ENCODE results near the gene DHRS4.

The DHRS4 gene

DNA sequence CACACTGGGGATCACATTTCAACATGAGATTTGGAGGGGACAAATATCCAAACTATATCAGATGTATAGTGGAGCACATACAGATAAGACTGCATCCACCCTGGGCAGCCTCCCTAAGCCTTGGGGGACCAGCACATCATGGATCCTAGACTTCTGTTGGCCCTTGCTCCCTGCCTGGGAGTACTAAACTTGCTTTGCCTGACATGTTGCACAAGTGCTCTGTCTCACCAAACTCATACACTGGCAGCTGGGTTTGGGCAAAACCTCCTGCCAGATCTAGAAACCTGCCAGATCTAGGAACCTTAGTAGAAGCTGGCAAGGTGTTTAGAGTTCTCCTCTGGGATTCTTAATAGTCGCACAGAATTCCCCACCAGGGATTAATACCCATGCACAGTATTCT, 18.4 kb upstream of the DHRS4 start:
- no peak overlapping the region for H2BK15ac ChIP-seq (ENCODE audit: low read length)

DNA sequence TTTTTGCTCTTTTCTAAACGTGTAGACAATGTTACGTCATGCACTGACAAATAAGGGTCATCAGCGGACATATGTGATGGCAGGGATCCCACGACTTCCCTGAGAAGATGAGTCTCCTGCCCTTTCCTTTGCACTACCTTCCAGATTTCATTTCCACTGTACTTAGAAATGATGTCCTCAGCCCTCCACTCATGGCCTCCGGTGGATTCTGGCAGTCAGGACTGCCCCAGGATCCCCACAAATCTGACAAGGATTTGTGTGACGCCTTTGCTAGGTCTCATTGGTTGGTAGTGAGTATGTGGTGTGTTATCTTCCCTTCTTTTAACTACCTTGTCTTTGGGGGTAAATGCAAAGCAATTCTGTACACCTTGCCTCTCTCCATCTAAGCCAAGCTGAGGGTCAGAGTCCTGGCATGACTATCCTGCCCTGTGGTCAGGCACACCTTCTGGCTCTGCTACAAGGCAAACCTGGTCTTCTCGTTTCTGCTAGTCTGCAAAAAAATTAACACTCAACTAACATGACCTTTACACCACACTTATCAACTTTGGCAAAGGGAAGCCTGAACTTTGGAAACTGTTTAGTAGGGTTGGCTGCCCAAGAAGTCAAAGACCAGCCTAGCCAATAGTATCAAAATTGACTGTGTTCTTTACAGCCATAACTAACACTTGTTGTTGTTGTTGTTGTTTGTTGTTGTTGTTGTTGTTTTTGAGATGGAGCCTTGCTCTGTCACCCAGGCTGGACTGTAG, 17.3 kb upstream of the DHRS4 start:
- H3K14ac ChIP-seq (ENCODE audit: low read length): no peak overlapping the region
- no peaks in the 10 kb centered on the region for H3K9me3 ChIP-seq (replicated peaks in 1 of 2; ENCODE audit: control insufficient read depth in 2 of 2, insufficient read depth in 1 of 2, low read depth in 1 of 2, low read length in 2 of 2)
- no peak overlapping the region for H2BK15ac ChIP-seq (ENCODE audit: low read length)
- H3K36me3 ChIP-seq (replicated peaks in 1 of 2; ENCODE audit: control insufficient read depth in 2 of 2, insufficient read depth in 2 of 2, low read length in 2 of 2): peaks cover 0 to 6% of the 10 kb centered on the region in 2 donors
- no CpG with 5 or more reads among the region's 7 CpGs for WGBS, 2 donors (ENCODE audit: extremely low coverage in 2 of 2, insufficient read length in 2 of 2, insufficient replicate concordance in 1 of 2)
- no peaks in the 10 kb centered on the region for H3K79me1 ChIP-seq (ENCODE audit: low read depth, low read length)
- H3K4me2 ChIP-seq (ENCODE audit: insufficient read depth, low read length, poor library complexity, severe bottlenecking): no peak overlapping the region
- H2BK120ac ChIP-seq (ENCODE audit: low read depth, low read length): no peak overlapping the region
- no peak overlapping the region for H2BK12ac ChIP-seq (ENCODE audit: low read length)
- no peak overlapping the region for H4K91ac ChIP-seq (ENCODE audit: low read depth, low read length, poor library complexity)
- H3K27ac ChIP-seq (replicated peaks; ENCODE audit: low read length): no peak overlapping the region
- no peak overlapping the region for H3K23ac ChIP-seq (ENCODE audit: low read depth, low read length, poor library complexity)
- H2AK5ac ChIP-seq (ENCODE audit: low read depth, low read length): no peak overlapping the region
- no peak overlapping the region for H2AFZ ChIP-seq (ENCODE audit: low read length)
- no peak overlapping the region for H3K18ac ChIP-seq (ENCODE audit: low read length)
- DNase-seq (ENCODE audit: low spot score): no peak
- no peaks in the 10 kb centered on the region for H3K27me3 ChIP-seq (ENCODE audit: control insufficient read depth in 3 of 3, insufficient read depth in 3 of 3, low read depth in 1 of 3, low read length in 3 of 3)
- H3K9ac ChIP-seq (ENCODE audit: low read depth, low read length, poor library complexity): no peak overlapping the region
- H3K4ac ChIP-seq (ENCODE audit: low read length): no peak overlapping the region
- no peak overlapping the region for H3K4me3 ChIP-seq (ENCODE audit: low read length in 2 of 2)
- no peak overlapping the region for H2BK5ac ChIP-seq (ENCODE audit: low read length)
- no peaks in the 10 kb centered on the region for H3K4me1 ChIP-seq (ENCODE audit: control insufficient read depth in 2 of 2, insufficient read depth in 1 of 2, low read depth in 1 of 2, low read length in 2 of 2)
- H4K8ac ChIP-seq (ENCODE audit: low read depth, low read length): no peak overlapping the region

More for the DNA sequence above, 18.4 kb upstream of the DHRS4 start:
- H3K27me3 ChIP-seq (ENCODE audit: control insufficient read depth in 3 of 3, insufficient read depth in 3 of 3, low read depth in 1 of 3, low read length in 3 of 3): no peaks in the 10 kb centered on the region
- H2BK5ac ChIP-seq (ENCODE audit: low read length): no peak overlapping the region
- no peak overlapping the region for H3K4me3 ChIP-seq (ENCODE audit: low read length in 2 of 2)
- no peak overlapping the region for H2BK12ac ChIP-seq (ENCODE audit: low read length)
- H3K9ac ChIP-seq (ENCODE audit: low read depth, low read length, poor library complexity): no peak overlapping the region
- no peaks in the 10 kb centered on the region for H3K36me3 ChIP-seq (replicated peaks in 1 of 2; ENCODE audit: control insufficient read depth in 2 of 2, insufficient read depth in 2 of 2, low read length in 2 of 2)
- H4K8ac ChIP-seq (ENCODE audit: low read depth, low read length): no peak overlapping the region
- H2AFZ ChIP-seq (ENCODE audit: low read length): no peak overlapping the region
- no peak overlapping the region for H3K18ac ChIP-seq (ENCODE audit: low read length)
- WGBS, 2 donors (ENCODE audit: extremely low coverage in 2 of 2, insufficient read length in 2 of 2, insufficient replicate concordance in 1 of 2): no CpG with 5 or more reads among the region's 1 CpG
- H2BK120ac ChIP-seq (ENCODE audit: low read depth, low read length): no peak overlapping the region
- no peak for DNase-seq (ENCODE audit: low spot score)
- no peak overlapping the region for H3K14ac ChIP-seq (ENCODE audit: low read length)
- no peaks in the 10 kb centered on the region for H3K4me1 ChIP-seq (ENCODE audit: control insufficient read depth in 2 of 2, insufficient read depth in 1 of 2, low read depth in 1 of 2, low read length in 2 of 2)
- no peaks in the 10 kb centered on the region for H3K79me1 ChIP-seq (ENCODE audit: low read depth, low read length)
- H4K91ac ChIP-seq (ENCODE audit: low read depth, low read length, poor library complexity): no peak overlapping the region
- no peak overlapping the region for H2AK5ac ChIP-seq (ENCODE audit: low read depth, low read length)
- H3K23ac ChIP-seq (ENCODE audit: low read depth, low read length, poor library complexity): no peak overlapping the region
- H3K27ac ChIP-seq (replicated peaks; ENCODE audit: low read length): no peak overlapping the region
- no peak overlapping the region for H3K4ac ChIP-seq (ENCODE audit: low read length)
- no peaks in the 10 kb centered on the region for H3K9me3 ChIP-seq (replicated peaks in 1 of 2; ENCODE audit: control insufficient read depth in 2 of 2, insufficient read depth in 1 of 2, low read depth in 1 of 2, low read length in 2 of 2)
- H3K4me2 ChIP-seq (ENCODE audit: insufficient read depth, low read length, poor library complexity, severe bottlenecking): no peak overlapping the region

GRCh38 chr14:23937203-23937602, 16.4 kb upstream of the DHRS4 start:
- DNase-seq (ENCODE audit: low spot score): no peak
- H2AFZ ChIP-seq (ENCODE audit: low read length): no peak overlapping the region
- no CpG with 5 or more reads among the region's 2 CpGs for WGBS, 2 donors (ENCODE audit: extremely low coverage in 2 of 2, insufficient read length in 2 of 2, insufficient replicate concordance in 1 of 2)
- peaks cover 0 to 4% of the 10 kb centered on the region in 2 donors for H3K9me3 ChIP-seq (replicated peaks in 1 of 2; ENCODE audit: control insufficient read depth in 2 of 2, insufficient read depth in 1 of 2, low read depth in 1 of 2, low read length in 2 of 2)
- no peak overlapping the region for H4K91ac ChIP-seq (ENCODE audit: low read depth, low read length, poor library complexity)
- H3K23ac ChIP-seq (ENCODE audit: low read depth, low read length, poor library complexity): no peak overlapping the region
- no peak overlapping the region for H2BK15ac ChIP-seq (ENCODE audit: low read length)
- no peak overlapping the region for H3K4ac ChIP-seq (ENCODE audit: low read length)
- no peak overlapping the region for H3K9ac ChIP-seq (ENCODE audit: low read depth, low read length, poor library complexity)
- H3K27ac ChIP-seq (replicated peaks; ENCODE audit: low read length): no peak overlapping the region
- no peak overlapping the region for H3K18ac ChIP-seq (ENCODE audit: low read length)
- no peak overlapping the region for H3K4me3 ChIP-seq (ENCODE audit: low read length in 2 of 2)
- peaks cover 0 to 6% of the 10 kb centered on the region in 2 donors for H3K36me3 ChIP-seq (replicated peaks in 1 of 2; ENCODE audit: control insufficient read depth in 2 of 2, insufficient read depth in 2 of 2, low read length in 2 of 2)
- no peaks in the 10 kb centered on the region for H3K4me1 ChIP-seq (ENCODE audit: control insufficient read depth in 2 of 2, insufficient read depth in 1 of 2, low read depth in 1 of 2, low read length in 2 of 2)
- no peak overlapping the region for H2BK120ac ChIP-seq (ENCODE audit: low read depth, low read length)
- no peak overlapping the region for H4K8ac ChIP-seq (ENCODE audit: low read depth, low read length)
- H2AK5ac ChIP-seq (ENCODE audit: low read depth, low read length): no peak overlapping the region
- H3K4me2 ChIP-seq (ENCODE audit: insufficient read depth, low read length, poor library complexity, severe bottlenecking): no peak overlapping the region
- no peaks in the 10 kb centered on the region for H3K79me1 ChIP-seq (ENCODE audit: low read depth, low read length)
- H3K14ac ChIP-seq (ENCODE audit: low read length): no peak overlapping the region
- no peak overlapping the region for H2BK5ac ChIP-seq (ENCODE audit: low read length)
- no peak overlapping the region for H2BK12ac ChIP-seq (ENCODE audit: low read length)
- H3K27me3 ChIP-seq (ENCODE audit: control insufficient read depth in 3 of 3, insufficient read depth in 3 of 3, low read depth in 1 of 3, low read length in 3 of 3): no peaks in the 10 kb centered on the region

DNA sequence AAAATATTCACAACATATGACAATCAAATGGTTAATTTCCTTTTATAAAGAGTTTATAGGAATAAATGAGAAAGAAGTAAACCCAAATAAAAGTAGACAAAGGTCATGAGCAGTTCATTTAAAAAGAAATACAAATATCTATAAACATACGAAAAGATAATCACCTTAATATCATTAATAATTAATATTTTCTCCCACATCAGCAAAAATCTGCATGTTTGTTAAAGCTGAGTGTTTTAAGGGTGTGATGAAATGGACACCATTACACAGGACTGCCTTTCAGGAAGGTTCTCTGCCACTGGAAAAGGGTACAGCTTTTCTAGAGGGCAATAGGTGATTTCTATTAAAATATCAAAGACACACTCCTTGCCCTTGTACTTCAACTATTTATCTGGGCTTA, 14.7 kb upstream of the DHRS4 start:
- Histone ChIP-seq H2BK120ac (ENCODE audit: low read depth, low read length) (no peak overlapping the region), H2BK12ac (ENCODE audit: low read length) (no peak overlapping the region), H3K79me1 (ENCODE audit: low read depth, low read length) (no peaks in the 10 kb centered on the region), H3K4ac (ENCODE audit: low read length) (no peak overlapping the region), H3K4me2 (ENCODE audit: insufficient read depth, low read length, poor library complexity, severe bottlenecking) (no peak overlapping the region), H3K14ac (ENCODE audit: low read length) (no peak overlapping the region), H3K9me3 (replicated peaks in 1 of 2; ENCODE audit: control insufficient read depth in 2 of 2, insufficient read depth in 1 of 2, low read depth in 1 of 2, low read length in 2 of 2) (peaks cover 0 to 9% of the 10 kb centered on the region in 2 donors), H3K27ac (replicated peaks; ENCODE audit: low read length) (no peak overlapping the region), H3K36me3 (replicated peaks in 1 of 2; ENCODE audit: control insufficient read depth in 2 of 2, insufficient read depth in 2 of 2, low read length in 2 of 2) (peaks cover 0 to 6% of the 10 kb centered on the region in 2 donors), H2AK5ac (ENCODE audit: low read depth, low read length) (no peak overlapping the region), H3K4me1 (ENCODE audit: control insufficient read depth in 2 of 2, insufficient read depth in 1 of 2, low read depth in 1 of 2, low read length in 2 of 2) (no peaks in the 10 kb centered on the region), H4K8ac (ENCODE audit: low read depth, low read length) (no peak overlapping the region), H3K4me3 (ENCODE audit: low read length in 2 of 2) (no peak overlapping the region), H3K9ac (ENCODE audit: low read depth, low read length, poor library complexity) (no peak overlapping the region), H4K91ac (ENCODE audit: low read depth, low read length, poor library complexity) (no peak overlapping the region), H3K23ac (ENCODE audit: low read depth, low read length, poor library complexity) (no peak overlapping the region), H2AFZ (ENCODE audit: low read length) (no peak overlapping the region), H2BK5ac (ENCODE audit: low read length) (no peak overlapping the region), H3K27me3 (ENCODE audit: control insufficient read depth in 3 of 3, insufficient read depth in 3 of 3, low read depth in 1 of 3, low read length in 3 of 3) (no peaks in the 10 kb centered on the region), H2BK15ac (ENCODE audit: low read length) (no peak overlapping the region), H3K18ac (ENCODE audit: low read length) (no peak overlapping the region)
- WGBS, 2 donors (ENCODE audit: extremely low coverage in 2 of 2, insufficient read length in 2 of 2, insufficient replicate concordance in 1 of 2): no CpG with 5 or more reads among the region's 1 CpG
- no peak for DNase-seq (ENCODE audit: low spot score)

All from neuronal stem cell (in vitro differentiated cells).